Stimulated activated CD8-positive, alpha-beta memory T cell treated with anti-CD3 and anti-CD28 coated beads, Interleukin-15, amount 100 ng/mL, for 24 hours (primary cell): ENCODE results near the gene IL2RG.

Experiments
- DNase-seq: peaks from one replicate; pipeline ENCODE4 v3.0.0-alpha.2; 2020; ENCODE audit warnings: low read depth

The IL2RG gene

DNA sequence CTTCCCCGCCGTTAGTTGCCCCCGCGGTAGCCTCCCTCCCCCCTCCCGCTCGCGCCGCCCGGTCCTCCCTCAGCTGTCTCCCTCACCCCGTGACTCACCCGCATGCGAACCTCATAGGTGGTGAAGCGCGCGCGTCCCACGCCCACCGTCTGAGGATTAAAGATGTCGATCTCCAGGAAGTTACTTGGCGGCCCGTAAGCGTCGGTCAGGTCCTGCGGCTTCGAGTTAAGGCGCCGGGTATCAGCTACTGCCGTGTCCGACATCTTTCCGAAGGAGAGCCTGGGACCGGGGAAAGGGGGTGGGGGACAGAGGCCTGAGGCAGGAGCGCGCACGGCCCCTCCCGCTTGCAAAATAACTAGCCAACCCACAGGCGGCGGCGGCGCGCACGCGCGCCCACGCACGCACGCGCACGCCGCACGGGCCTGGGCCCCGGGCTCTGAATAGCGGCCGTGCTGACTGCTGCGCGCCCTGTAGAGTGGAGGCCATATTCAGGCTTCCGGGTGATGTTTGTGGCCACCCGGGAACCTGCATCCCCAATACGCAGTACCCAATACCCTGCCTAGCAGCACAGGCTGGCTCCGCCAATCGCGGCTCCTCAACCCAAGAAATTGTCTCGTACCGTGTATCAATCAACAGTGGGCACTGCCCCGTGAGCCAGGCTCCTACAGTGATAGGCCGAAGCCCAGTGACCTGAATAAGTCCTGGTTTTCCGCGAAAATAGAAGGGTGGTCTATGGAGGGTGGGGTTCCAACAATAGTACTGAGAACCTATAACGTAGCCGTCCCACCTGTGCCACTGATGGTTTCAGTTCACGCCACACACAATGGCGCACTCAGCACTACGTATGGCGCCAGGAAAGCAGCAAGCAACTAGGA lies 43.1 kb downstream of the IL2RG start, which contains the start of gene SNX12:
SNX12 (minus strand) TSS at position 291 of the 875 bp plus-strand sequence; CDS start at position 263, 28 bp downstream.
- peak; percentile 56 for DNase-seq

DNA sequence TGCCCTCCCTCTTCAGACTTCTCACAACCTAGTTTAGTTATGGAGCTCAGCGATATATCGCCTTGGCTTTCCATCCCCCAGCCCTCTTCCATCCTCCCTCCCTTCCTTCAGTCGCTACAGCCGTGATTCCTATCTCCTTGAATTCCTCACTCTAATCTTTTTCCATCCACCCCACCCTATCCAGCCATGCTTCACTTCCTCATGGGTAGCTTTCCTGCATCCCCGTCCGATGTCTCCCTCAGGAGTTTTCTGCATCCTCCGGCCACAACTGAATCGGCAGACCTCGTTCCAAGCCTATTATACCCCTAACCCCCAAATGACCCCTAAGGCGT lies 43.7 kb downstream of the IL2RG start:
- DNase-seq, result no peak

DNA sequence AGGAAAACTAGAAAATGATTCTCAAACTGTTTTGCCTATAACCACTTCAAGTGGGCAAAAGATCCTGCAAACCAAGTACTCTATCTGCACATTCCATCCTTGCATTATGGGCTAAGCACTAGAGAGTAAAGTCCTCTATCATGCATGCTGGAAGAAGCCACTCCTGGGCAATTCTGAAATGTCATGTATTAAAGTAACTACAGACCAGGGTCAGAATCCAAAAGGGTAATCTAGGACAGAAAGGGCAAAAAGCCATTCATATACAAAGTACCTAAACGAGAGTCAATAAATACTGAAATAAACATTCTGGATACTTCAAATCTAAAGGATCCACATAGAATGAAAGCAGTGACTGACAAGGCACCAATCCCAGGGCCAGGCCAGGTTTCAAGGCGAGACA lies 44.3 kb downstream of the IL2RG start:
- DNase-seq, result no peak

DNA sequence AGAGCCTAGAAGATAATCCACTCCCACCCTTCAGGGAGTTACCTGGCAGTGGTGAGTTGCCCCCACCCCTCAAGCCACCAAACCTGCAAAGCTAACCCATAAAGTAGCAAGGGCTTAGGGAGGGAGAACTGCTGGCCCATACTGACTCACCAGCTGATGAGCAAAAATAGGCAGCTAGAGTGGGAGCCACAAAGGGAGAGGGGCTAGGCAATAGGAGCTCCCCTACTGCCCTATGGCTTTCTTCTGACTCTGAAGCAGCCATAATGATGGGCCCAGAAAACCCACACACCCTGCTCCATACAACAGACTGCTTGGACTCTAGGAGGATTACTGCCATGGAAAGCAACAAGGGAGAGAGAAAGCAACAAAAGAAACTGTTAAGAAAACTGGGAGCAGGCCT lies 51.2 kb downstream of the IL2RG start:
- DNase-seq, result no peak

DNA sequence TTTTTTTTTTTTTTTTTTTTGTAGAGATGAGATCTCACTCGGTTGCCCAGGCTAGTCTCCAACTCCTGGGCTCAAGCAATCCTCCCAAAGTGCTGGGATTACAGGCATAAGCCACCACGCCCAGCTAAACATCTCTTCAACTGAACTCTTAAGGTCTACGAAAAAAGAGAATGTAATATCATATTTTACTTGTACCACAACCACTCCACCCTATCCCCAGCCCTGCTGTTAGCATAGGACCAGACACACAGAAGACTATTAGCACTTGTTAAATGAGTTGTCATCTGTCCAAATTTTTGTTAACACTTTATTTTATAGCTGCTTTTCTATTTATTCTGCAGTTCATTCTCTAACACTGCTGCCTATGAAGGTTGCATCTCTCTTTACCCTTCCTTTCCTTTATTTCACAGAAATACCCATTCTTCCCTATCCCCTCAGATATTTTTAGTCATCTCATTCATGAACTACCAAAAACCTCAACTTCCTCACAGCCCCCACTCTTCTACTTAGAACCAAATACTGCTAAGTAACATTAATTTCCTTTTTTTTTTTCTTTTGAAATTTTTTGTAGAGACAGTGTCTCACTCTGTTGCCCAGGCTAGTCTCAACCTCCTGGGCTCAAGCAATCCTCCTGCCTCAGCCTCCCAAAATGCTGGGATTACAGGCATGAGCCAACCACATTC lies 53.4 kb downstream of the IL2RG start:
- DNase-seq, result no peak
